H1 (cell line): Measurements from ENCODE around the gene ADD3. TPM values are rescaled to one million over a fixed set of nuclear protein-coding genes. Genes with fewer than 3 reads are reported as not detected.

Experiments
- CTCF ChIA-PET: fragments of 300-600 bp; sonication (Branson Sonifier 250); formaldehyde crosslinking; loops from one replicate; lab custom pipeline; 2021; ENCODE audit not compliant: partially characterized antibody; lab: Charles Lee
- POLR2A ChIA-PET: fragments of 300-600 bp; sonication (Branson Sonifier 250); formaldehyde crosslinking; loops from one replicate; lab custom pipeline; 2021; ENCODE audit warnings: inconsistent platforms; ENCODE audit not compliant: partially characterized antibody; lab: Charles Lee
- DNase-seq, 2 experiments: peaks; one replicate each; pipeline versions ENCODE4 v3.0.0 to v3.0.0-alpha.2; 2010 to 2022; ENCODE audit warnings: low spot score in 2 of 2, low read depth in 1 of 2, mixed read lengths in 1 of 2
- FAIRE-seq: peaks from 2 replicates; lab custom pipeline; 2011; peaks lifted over from hg19 to GRCh38; lab: Jason Lieb, UNC
- H2AFZ ChIP-seq: 2 replicates; pipeline ENCODE4 v1.8.1; 2012; ENCODE audit warnings: low read length, inconsistent platforms
- H2AK5ac ChIP-seq: 2 replicates; pipeline ENCODE4 v1.6.1; 2013; ENCODE audit warnings: low read depth, low read length
- H2BK120ac ChIP-seq: replicated peaks from 2 replicates; pipeline ENCODE3; 2013; ENCODE audit warnings: low read depth, low read length, inconsistent platforms
- H2BK12ac ChIP-seq: 2 replicates; pipeline ENCODE4 v1.6.1; 2013; ENCODE audit warnings: low read depth, low read length
- H2BK15ac ChIP-seq: 2 replicates; pipeline ENCODE4 v1.6.1; 2013; ENCODE audit warnings: low read length
- H2BK20ac ChIP-seq: 2 replicates; pipeline ENCODE4 v1.6.1; 2013; ENCODE audit warnings: low read length
- H2BK5ac ChIP-seq: 2 replicates; pipeline ENCODE4 v1.6.1; 2013; ENCODE audit warnings: low read depth, low read length
- H3K14ac ChIP-seq: 2 replicates; pipeline ENCODE4 v1.6.1; 2013; ENCODE audit warnings: inconsistent platforms; ENCODE audit not compliant: insufficient read length
- H3K18ac ChIP-seq: 2 replicates; pipeline ENCODE4 v1.6.1; 2013; ENCODE audit warnings: low read length; ENCODE audit errors: extremely low read depth
- H3K23ac ChIP-seq: 2 replicates; pipeline ENCODE4 v1.6.1; 2013; ENCODE audit warnings: inconsistent platforms; ENCODE audit not compliant: insufficient read length
- H3K23me2 ChIP-seq: 2 replicates; pipeline ENCODE4 v1.6.1; 2013; ENCODE audit warnings: low read depth, low read length
- H3K27ac ChIP-seq: 2 replicates; pipeline ENCODE4 v1.6.1; 2011; ENCODE audit warnings: low read depth, low read length, inconsistent platforms
- H3K27me3 ChIP-seq, 4 experiments: replicated peaks in 1 of 4; 1 replicate in 1 of 4; 2 replicates in 3 of 4; pipeline versions ENCODE4 v1.6.1 to v1.8.1; 2011 to 2013; ENCODE audit warnings: low read length in 3 of 4, mild to moderate bottlenecking in 3 of 4, inconsistent platforms in 2 of 4, mixed read lengths in 2 of 4, moderate library complexity in 1 of 4; ENCODE audit not compliant: control insufficient read depth in 3 of 4, insufficient read depth in 3 of 4; ENCODE audit errors: extremely low read depth in 1 of 4
- H3K36me3 ChIP-seq, 4 experiments: 2 replicates each; pipeline versions ENCODE4 v1.6.1 to v1.8.1; 2011 to 2013; ENCODE audit warnings: mild to moderate bottlenecking in 4 of 4, low read length in 3 of 4, moderate library complexity in 2 of 4, control low read depth in 1 of 4, inconsistent platforms in 1 of 4; ENCODE audit not compliant: insufficient read depth in 4 of 4, control insufficient read depth in 2 of 4
- H3K4ac ChIP-seq: replicated peaks from 2 replicates; pipeline ENCODE3; 2013; ENCODE audit warnings: low read length, low read depth, mixed read lengths, inconsistent platforms; ENCODE audit not compliant: insufficient read length
- H3K4me1 ChIP-seq, 4 experiments: replicated peaks in 1 of 4; 1 replicate in 1 of 4; 2 replicates in 3 of 4; pipeline versions ENCODE4 v1.6.1 to v1.8.1; 2011 to 2013; ENCODE audit warnings: low read length in 3 of 4, inconsistent platforms in 2 of 4, mixed read lengths in 1 of 4; ENCODE audit not compliant: insufficient read depth in 4 of 4, control insufficient read depth in 3 of 4
- H3K4me2 ChIP-seq, 2 experiments: 2 replicates each; pipeline versions ENCODE4 v1.6.1 to v1.8.1; 2011 to 2013; ENCODE audit warnings: low read depth in 2 of 2, low read length in 2 of 2, control low read depth in 1 of 2, inconsistent platforms in 1 of 2, mild to moderate bottlenecking in 1 of 2; ENCODE audit not compliant: insufficient read depth in 1 of 2
- H3K4me3 ChIP-seq, 4 experiments: fragments of 200-600, 300-600 bp in 1 of 4; sonication (generic), shearing (Covaris generic), sonication (Bioruptor Twin) in 1 of 4; 2 replicates each; pipeline versions ENCODE4 v1.5.1 to v1.8.1; 2011 to 2016; ENCODE audit warnings: low read length in 4 of 4, low read depth in 3 of 4, control low read depth in 2 of 4, inconsistent platforms in 2 of 4, mild to moderate bottlenecking in 2 of 4, mixed read lengths in 1 of 4, moderate library complexity in 1 of 4; ENCODE audit not compliant: insufficient read depth in 2 of 4; ENCODE audit errors: extremely low read depth in 1 of 4
- H3K56ac ChIP-seq: replicated peaks from 2 replicates; pipeline ENCODE3; 2013; ENCODE audit warnings: low read depth, mild to moderate bottlenecking, mixed read lengths, low read length, inconsistent platforms; ENCODE audit not compliant: insufficient read length
- H3K79me1 ChIP-seq: 2 replicates; pipeline ENCODE4 v1.6.1; 2013; ENCODE audit warnings: low read depth, low read length, control low read depth
- H3K79me2 ChIP-seq, 2 experiments: 2 replicates each; pipeline versions ENCODE4 v1.6.1 to v1.8.1; 2012 to 2013; ENCODE audit warnings: low read length in 2 of 2, mild to moderate bottlenecking in 2 of 2, inconsistent platforms in 1 of 2; ENCODE audit not compliant: insufficient read depth in 2 of 2, control insufficient read depth in 1 of 2
- H3K9ac ChIP-seq, 4 experiments: replicated peaks in 1 of 4; 1 replicate in 1 of 4; 2 replicates in 3 of 4; pipeline versions ENCODE4 v1.6.1 to v1.8.1; 2011 to 2013; ENCODE audit warnings: low read depth in 3 of 4, low read length in 3 of 4, control low read depth in 2 of 4, mild to moderate bottlenecking in 2 of 4, moderate library complexity in 2 of 4, inconsistent platforms in 1 of 4; ENCODE audit errors: extremely low read depth in 1 of 4
- H3K9me3 ChIP-seq, 2 experiments: 2 replicates each; pipeline versions ENCODE4 v1.6.1 to v1.8.1; 2012 to 2013; ENCODE audit warnings: mild to moderate bottlenecking in 2 of 2, moderate library complexity in 2 of 2, control low read depth in 1 of 2, inconsistent platforms in 1 of 2, low read depth in 1 of 2, low read length in 1 of 2, mixed read lengths in 1 of 2; ENCODE audit not compliant: insufficient read depth in 2 of 2
- H4K20me1 ChIP-seq, 2 experiments: replicated peaks in 1 of 2; 2 replicates each; pipeline versions ENCODE3 to v1.8.1; 2011 to 2013; ENCODE audit warnings: inconsistent platforms in 2 of 2, low read length in 2 of 2, mild to moderate bottlenecking in 1 of 2; ENCODE audit not compliant: insufficient read depth in 2 of 2, control insufficient read depth in 1 of 2
- H4K5ac ChIP-seq: 2 replicates; pipeline ENCODE4 v1.6.1; 2013; ENCODE audit warnings: low read length, low read depth, mixed read lengths, inconsistent platforms; ENCODE audit not compliant: insufficient read length
- H4K8ac ChIP-seq: 2 replicates; pipeline ENCODE4 v1.8.0; 2013; ENCODE audit warnings: mild to moderate bottlenecking, moderate library complexity, low read length, inconsistent platforms; ENCODE audit not compliant: insufficient read depth; ENCODE audit errors: extremely low read depth
- H4K91ac ChIP-seq: replicated peaks from 2 replicates; pipeline ENCODE3; 2013; ENCODE audit warnings: low read length, mixed read lengths, inconsistent platforms; ENCODE audit not compliant: insufficient read length
- EGR1 ChIP-seq: IDR thresholded peaks from 2 replicates; pipeline ENCODE4 v1.6.1; 2011; ENCODE audit warnings: low read depth, low read length, borderline replicate concordance
- EZH2 ChIP-seq: fragments of 200-600 bp; sonication (generic); IDR thresholded peaks from 2 replicates; pipeline ENCODE4 v1.7.1; 2012; ENCODE audit warnings: low read depth, mild to moderate bottlenecking, moderate library complexity, low read length, inconsistent platforms; ENCODE audit not compliant: severe bottlenecking
- SP1 ChIP-seq: IDR thresholded peaks from 2 replicates; pipeline ENCODE4 v1.6.1; 2011; ENCODE audit warnings: low read depth, low read length
- TBP ChIP-seq: IDR thresholded peaks from 2 replicates; pipeline ENCODE4 v1.6.1; 2011; ENCODE audit warnings: low read depth, low read length, improper control_type of control experiment
- WGBS, 2 experiments: shearing (Covaris generic) in 1 of 2; methylation state at CpG; one replicate each; pipeline versions ENCODE4 v1.1.6 to v1.1.7; 2013 to 2015; ENCODE audit warnings: low lambda C conversion rate in 2 of 2, mixed read lengths in 2 of 2, inconsistent platforms in 1 of 2, low coverage in 1 of 2, missing lambda C conversion rate in 1 of 2; ENCODE audit not compliant: insufficient replicate concordance in 2 of 2, insufficient coverage in 1 of 2, insufficient read length in 1 of 2; ENCODE audit errors: extremely low coverage in 1 of 2, missing lambda C conversion rate in 1 of 2; 5-methylcytosine and 5-hydroxymethylcytosine counted together
- polyA plus RNA-seq, 7 experiments: library from polyadenylated mRNA; depleted of rRNA in 3 of 7; stranded (reverse) in 5 of 7; unstranded in 2 of 7; fragments of >200 nt in 5 of 7; fragments of 200-250 nt in 2 of 7; gene quantifications; 1 replicate in 5 of 7; 2 replicates in 1 of 7; 4 replicates in 1 of 7; pipeline versions ENCODE4 v1.2.1 to v1.2.3, GENCODE V29; 2011 to 2013; ENCODE audit warnings: missing spikeins in 2 of 7, mixed read lengths in 2 of 7
- total RNA-seq: library from RNA; stranded (reverse); fragmentation: NEBNext Ultra II Directional; extraction: Animal tissue kit (Norgen Biotek cat#: 25700); gene quantifications from 2 replicates; pipeline ENCODE4 v1.2.1, GENCODE V29; 2021

Gene ADD3
- total and polyA plus RNA-seq, 2 of the 8 experiments (the other 6 are each of a cell fraction or from before 2014, with no cell fraction given), result 44.7 to 85.6 TPM

GRCh38 chr10:109977382-109977806, 30.4 kb upstream of the ADD3 start:
- H4K5ac ChIP-seq, result no peak overlapping the region

More at GRCh38 chr10:109977382-109977806, 30.4 kb upstream of the ADD3 start:
- Histone ChIP-seq H4K8ac (no peak overlapping the region), H3K56ac (no peak overlapping the region), H4K20me1 (no peaks in the 10 kb centered on the region), H2BK20ac (no peak overlapping the region), H3K4me1 (no peaks in the 10 kb centered on the region), H3K9ac (no peak overlapping the region), H3K9me3 (no peaks in the 10 kb centered on the region), H3K4ac (no peak overlapping the region), H3K4me3 (no peak overlapping the region), H3K27ac (no peak overlapping the region), H4K91ac (no peak overlapping the region), H2BK5ac (no peak overlapping the region; the same call in 1 of the 2 replicates), H2BK120ac (no peak overlapping the region), H3K23ac (no peak overlapping the region)
- CTCF ChIA-PET, result interaction anchor here (0.6 to 7.9 kb wide), 29 partner anchors 8 to 294 kb away, joined by 3 to 90 read pairs (median 6); partner anchors contain the start of gene ADD3
- no peak for DNase-seq
- no peak for FAIRE-seq
- TF ChIP-seq EGR1 (no peak), EZH2 (no peak), SP1 (no peak), TBP (no peak)
- TF ChIP-seq, all 59 proteins: peak for 0
- Histone ChIP-seq H3K14ac (no peak overlapping the region), H3K4me2 (no peak overlapping the region), H3K79me2 (no peaks in the 10 kb centered on the region), H2BK12ac (no peak overlapping the region), H3K36me3 (no peaks in the 10 kb centered on the region), H3K18ac (no peak overlapping the region), H2AK5ac (no peak overlapping the region), H3K23me2 (no peaks in the 10 kb centered on the region), H2BK15ac (no peak overlapping the region), H3K79me1 (no peaks in the 10 kb centered on the region), H2AFZ (peak overlapping the region; percentile 17; the same call in 1 of the 2 replicates), H3K27me3 (no peaks in the 10 kb centered on the region)
- POLR2A ChIA-PET, result interaction anchor here (1.1 to 1.4 kb wide), 3 partner anchors 9 to 54 kb away, joined by 3 to 4 read pairs (median 3); partner anchors contain the start of gene XPNPEP1
- WGBS, 2 experiments, result 94% methylated on average over 6 of the region's 6 CpGs; no CpG with 5 or more reads in 1 of the 2 experiments
